ENCODE measurements around the gene CDPF1.

The CDPF1 gene

GRCh38 chr22:46195487-46196165 is 54.5 kb downstream of the CDPF1 start:
- Histone ChIP-seq H3K9me3 (ENCODE audit: control insufficient read depth in 5 of 5, low read length in 5 of 5) (no peaks in the 10 kb centered on the region), H3K9ac (ENCODE audit: low read length in 5 of 5) (no peak overlapping the region), H3K36me3 (ENCODE audit: control insufficient read depth in 5 of 5, insufficient read depth in 5 of 5, low read length in 5 of 5) (peaks cover 0 to 26% (median 13%) of the 10 kb centered on the region in 5 donors), H3K27me3 (ENCODE audit: control insufficient read depth in 5 of 5, insufficient read depth in 4 of 5, low read length in 5 of 5) (no peaks in the 10 kb centered on the region), H3K27ac (ENCODE audit: low read depth, low read length) (no peak overlapping the region), H3K4me1 (ENCODE audit: control insufficient read depth in 5 of 5, insufficient read depth in 5 of 5, low read length in 5 of 5) (peaks cover 0 to 16% (median 11%) of the 10 kb centered on the region in 5 donors), H3K4me3 (ENCODE audit: low read depth in 1 of 5, low read length in 5 of 5) (no peak overlapping the region)

Measured in subcutaneous abdominal adipose tissue (tissue), 5 donors.